COLO829 (cell line): Measurements from ENCODE around the gene CUZD1.
"Not testable (repeated sequence)": the region's sequence is repeated elsewhere in the genome, so short reads cannot be mapped to it uniquely, and the experiment has no call there.

Experiments
- DNase-seq: peaks from one replicate; pipeline ENCODE4 v3.0.0; 2012; ENCODE audit warnings: low spot score

Gene CUZD1, protein sequence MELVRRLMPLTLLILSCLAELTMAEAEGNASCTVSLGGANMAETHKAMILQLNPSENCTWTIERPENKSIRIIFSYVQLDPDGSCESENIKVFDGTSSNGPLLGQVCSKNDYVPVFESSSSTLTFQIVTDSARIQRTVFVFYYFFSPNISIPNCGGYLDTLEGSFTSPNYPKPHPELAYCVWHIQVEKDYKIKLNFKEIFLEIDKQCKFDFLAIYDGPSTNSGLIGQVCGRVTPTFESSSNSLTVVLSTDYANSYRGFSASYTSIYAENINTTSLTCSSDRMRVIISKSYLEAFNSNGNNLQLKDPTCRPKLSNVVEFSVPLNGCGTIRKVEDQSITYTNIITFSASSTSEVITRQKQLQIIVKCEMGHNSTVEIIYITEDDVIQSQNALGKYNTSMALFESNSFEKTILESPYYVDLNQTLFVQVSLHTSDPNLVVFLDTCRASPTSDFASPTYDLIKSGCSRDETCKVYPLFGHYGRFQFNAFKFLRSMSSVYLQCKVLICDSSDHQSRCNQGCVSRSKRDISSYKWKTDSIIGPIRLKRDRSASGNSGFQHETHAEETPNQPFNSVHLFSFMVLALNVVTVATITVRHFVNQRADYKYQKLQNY

DNA sequence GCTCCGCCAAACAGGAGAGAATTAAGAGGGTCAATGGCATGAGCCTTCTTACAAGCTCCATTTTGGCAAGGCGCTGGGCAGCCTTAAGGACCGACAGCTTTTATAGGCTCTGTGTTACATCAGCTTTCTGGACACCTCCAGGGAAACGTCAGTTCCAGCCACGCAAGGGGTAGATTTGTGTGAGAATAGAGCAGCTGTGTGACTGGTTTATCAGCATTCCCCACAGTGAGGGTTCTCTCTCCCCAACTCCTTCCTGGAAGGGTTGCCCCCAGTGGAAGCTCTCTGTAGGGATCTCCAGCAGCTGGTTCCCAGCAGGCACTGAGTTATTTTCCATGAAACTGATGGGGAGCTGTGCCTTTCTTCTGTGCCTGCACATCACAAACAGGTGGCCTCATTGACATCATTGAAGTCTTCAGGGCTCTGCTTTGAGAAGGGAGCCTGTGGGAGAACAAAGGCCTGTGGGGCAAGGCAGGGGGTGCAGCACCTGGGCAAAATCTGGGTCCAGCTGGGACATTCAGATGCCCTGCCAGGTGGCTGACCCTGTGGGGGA, at the start of gene CUZD1:
CUZD1 (minus strand) TSS at position 75 of the 550 bp plus-strand sequence; CDS start at position 61, 14 bp downstream.
- no peak for DNase-seq

DNA sequence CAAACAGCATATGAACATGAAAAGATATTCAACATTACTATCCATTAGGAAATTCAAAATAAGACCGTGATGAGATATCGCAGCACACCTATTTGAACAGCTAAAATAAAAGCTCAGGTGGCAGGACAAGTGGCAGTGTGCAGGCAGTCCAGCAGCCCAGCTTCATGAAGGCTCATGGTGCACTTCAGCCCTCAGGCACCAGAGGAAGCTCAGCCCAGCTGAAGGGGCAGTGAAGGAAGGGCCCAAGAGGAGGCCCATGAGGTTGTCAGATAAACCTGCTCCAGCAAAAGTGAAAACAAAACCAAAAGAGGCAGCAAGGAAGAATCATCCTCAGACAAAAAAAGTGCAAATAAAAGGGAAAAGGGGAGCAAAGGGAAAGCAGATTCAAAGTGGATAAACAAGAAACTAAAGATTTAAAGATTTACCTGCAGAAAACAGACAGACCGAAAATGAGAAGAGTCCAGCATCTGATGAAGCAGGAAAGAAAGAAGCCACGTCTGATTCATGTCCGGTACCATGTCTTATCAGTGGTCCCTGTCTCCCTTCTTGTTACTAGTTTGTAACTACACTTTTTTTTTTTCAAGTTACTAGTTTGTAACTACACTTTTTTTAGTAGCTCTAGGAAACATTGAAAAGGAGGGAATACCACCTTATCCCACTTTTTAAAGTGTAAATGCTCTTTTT, 48.7 kb upstream of the CUZD1 start:
- DNase-seq: no peak

GRCh38 chr10:122884166-122884565, 38.5 kb upstream of the CUZD1 start:
- no peak for DNase-seq

- DNase-seq: no peak
Measured at GRCh38 chr10:122882766-122883165, 37.1 kb upstream of the CUZD1 start.

DNA sequence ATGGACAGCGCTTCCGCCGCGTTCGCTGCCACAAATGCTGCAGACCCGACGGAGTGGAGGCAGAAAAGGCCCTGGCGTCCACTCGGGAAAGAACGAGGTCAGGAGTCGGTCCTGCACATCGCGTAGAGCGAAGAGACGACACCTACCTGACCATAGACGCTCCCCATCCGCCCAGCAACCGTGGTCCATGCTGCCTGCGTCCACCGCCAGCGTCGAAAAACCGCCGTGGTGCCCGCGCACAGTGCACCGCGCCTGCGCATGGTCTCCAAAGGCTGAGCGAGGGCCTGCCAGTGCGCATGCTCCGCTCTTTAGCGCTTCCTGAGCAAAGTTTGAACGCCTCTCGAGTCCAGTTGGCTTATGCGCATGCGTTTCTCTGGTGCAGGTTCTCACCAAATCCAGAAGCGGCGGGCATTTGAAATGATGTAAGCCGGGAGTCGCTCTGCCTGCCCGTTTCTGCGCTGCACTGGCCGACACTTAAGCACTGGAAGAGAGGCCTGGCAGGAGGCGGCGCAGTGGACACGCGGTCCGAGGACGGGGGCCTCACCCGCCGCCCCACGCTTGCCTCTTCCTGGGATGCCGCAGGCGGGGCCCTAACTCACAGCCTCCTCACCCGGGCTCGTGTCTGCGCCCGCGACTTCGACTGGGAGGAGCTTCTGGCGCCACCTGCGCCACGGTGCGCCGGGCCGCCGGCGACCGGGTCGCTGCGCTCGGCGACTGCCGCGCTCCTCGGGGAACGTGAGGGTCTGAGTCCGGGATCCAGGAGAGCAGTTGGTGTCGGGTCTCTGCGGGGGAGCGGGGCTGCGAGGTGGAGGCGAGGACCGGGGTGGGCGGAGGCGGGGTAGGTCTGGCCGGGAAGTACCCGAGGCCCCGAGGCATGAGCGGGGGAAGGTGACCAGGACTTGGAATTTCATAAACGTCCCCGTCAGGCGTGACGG, 33.9 kb upstream of the CUZD1 start, which contains the start of gene FAM24B:
FAM24B (minus strand) TSS at position 243 of the 935 bp plus-strand sequence. CDS start 29,066 bp downstream, outside the sequence.
- peak; percentile 90 for DNase-seq

GRCh38 chr10:122878799-122879338, 33.2 kb upstream of the CUZD1 start:
- DNase-seq: no peak

DNA sequence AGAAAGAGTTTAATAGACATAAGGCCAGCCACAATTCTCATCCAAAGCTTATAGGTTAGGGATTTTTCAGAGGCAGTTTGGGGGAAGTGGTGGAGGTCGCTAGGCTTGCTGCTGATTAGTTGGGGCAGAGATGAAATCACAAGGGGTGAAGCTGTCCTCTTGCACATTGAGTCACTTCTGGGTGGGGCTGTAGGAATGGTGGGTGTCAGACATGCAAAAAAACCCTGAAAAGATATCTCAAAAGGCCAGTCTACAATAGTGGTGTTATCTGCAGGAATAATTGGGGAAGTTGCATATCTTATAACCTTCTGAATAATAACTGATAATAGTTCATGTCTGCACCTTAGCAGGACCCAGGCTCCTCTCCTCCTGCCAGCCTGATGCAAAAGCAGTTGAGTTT, 31.6 kb upstream of the CUZD1 start:
- DNase-seq: no peak

DNA sequence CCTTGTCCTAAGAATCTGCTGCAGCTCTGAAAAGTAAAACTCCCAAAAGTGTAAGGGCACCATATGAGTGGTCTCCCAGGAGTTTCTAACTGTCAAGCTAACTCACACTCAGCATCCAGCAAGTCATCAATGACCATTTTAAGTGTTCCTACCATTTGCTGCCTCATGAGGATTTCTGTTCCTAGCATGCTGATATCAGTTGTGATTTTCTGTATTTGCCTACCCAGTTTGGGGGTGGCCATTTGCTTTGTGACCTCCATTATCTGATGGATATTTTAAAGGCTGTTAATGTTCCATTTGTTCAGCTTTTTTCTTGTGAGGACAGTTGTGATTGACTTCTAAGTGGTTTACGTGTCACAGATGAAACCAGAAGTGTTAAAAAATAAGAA, 30.8 kb upstream of the CUZD1 start:
- DNase-seq: no peak

GRCh38 chr10:122875843-122876466, 30.3 kb upstream of the CUZD1 start:
- no peak for DNase-seq

GRCh38 chr10:122871947-122872346, 26.3 kb upstream of the CUZD1 start:
- not testable (repeated sequence) for DNase-seq

GRCh38 chr10:122868768-122869167, 23.1 kb upstream of the CUZD1 start:
- not testable (repeated sequence) for DNase-seq

DNA sequence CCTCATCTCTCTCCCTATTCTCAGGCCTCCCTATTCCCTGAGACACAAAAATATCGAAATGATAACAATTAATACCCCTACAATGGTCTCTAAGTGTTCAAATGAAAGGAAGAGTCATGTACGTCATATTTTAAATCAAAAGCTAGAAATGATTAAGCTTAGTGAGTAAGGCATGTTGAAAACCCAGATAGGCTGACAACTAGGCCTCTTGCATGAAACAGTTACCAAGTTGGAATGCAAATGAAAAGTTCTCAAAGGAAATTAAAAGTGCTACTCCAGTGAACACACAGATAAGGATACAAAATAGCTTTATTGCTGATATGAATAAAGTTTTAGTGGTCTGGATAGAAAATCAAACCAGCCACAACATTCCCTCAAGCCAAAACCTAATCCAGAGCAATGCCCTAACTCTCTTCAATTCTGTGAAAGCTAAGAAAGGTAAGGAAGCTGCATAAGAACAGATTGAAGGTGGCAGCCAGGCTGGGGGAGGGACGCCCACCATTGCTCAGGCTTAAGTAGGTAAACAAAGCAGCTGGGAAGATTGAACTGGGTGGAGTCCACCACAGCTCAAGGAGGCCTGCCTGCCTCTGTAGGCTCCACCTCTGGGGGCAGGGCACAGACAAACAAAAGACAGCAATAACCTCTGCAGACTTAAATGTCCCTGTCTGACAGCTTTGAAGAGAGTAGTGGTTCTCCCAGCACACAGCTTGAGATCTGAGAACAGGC, 21.3 kb upstream of the CUZD1 start:
- DNase-seq: not testable (repeated sequence)

DNA sequence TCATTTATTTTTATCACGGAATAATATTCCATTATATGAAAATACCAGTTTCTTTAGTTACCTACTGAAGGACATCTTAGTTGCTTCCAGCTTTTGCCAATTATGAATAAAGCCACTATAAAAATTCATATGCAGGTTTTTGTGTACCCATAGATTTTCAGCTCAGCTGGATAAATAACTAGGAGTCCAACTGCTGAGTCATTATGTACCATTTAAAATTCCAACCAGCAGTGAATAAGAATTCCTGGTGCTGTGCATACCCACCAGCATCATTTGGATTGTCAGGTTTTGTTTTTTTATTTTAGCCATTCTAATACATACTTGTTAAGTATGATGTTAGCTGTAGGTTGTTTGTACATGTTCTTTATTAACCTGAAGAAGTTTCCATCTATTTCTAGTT, 19.2 kb upstream of the CUZD1 start:
- no peak for DNase-seq

- DNase-seq: no peak
Measured at GRCh38 chr10:122864194-122864592, 18.5 kb upstream of the CUZD1 start.

GRCh38 chr10:122863216-122864193, 17.8 kb upstream of the CUZD1 start:
- no peak for DNase-seq

GRCh38 chr10:122861711-122862161, 16.1 kb upstream of the CUZD1 start:
- DNase-seq: no peak

DNA sequence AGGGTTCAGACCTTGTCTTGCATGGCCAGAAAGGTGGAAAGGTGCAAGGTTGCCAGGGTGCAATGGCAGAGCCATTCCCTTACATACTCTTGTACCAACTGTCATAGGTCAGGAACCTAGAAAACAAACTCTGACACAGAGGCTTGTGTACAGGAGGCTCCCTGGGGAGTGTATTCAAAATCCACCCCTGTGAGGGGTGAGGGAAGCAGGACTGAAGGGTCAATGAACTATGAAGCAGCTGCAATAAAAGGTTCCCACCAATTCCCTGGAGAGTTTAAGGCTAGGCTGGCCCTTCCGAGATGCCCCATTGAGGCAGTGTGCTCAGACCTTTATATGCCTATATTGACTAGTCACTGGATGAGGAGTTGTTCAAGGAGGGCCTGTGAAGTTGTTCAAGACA, 13.9 kb upstream of the CUZD1 start:
- no peak for DNase-seq

DNA sequence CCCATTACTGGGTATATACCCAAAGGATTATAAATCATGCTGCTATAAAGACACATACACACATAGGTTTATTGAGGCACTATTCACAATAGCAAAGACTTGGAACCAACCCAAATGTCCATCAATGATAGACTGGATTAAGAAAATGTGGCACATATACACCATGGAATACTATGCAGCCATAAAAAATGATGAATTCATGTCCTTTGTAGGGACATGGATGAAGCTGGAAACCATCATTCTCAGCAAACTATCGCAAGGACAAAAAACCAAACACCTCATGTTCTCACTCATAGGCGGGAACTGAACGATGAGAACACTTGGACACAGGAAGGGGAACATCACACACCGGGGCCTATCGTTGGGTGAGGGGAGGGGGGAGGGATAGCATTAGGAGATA, 12.4 kb upstream of the CUZD1 start:
- not testable (repeated sequence) for DNase-seq

- no peak for DNase-seq
Measured at GRCh38 chr10:122856902-122857301, 11.2 kb upstream of the CUZD1 start.
